Transverse colon (tissue), 4 donors: Measurements from ENCODE around the gene BTRC. TPM values are rescaled to one million over a fixed set of nuclear protein-coding genes. Genes with fewer than 3 reads are reported as not detected.

Experiments
- DNase-seq: peaks from one replicate; pipeline ENCODE4 v3.0.0-alpha.2; 2019
- H3K27ac ChIP-seq, 4 donors: fragments of 200-600 bp; sonication (generic); 2 replicates each; pipeline ENCODE4 v1.5.1; 2016 to 2018; ENCODE audit warnings: inconsistent platforms in 4 of 4
- H3K27me3 ChIP-seq: fragments of 200-600 bp; sonication (generic); 2 replicates; pipeline ENCODE4 v1.5.1; 2017; ENCODE audit warnings: inconsistent platforms
- H3K36me3 ChIP-seq, 4 donors: fragments of 200-600 bp; sonication (generic); 2 replicates each; pipeline ENCODE4 v1.5.1; 2017 to 2019; ENCODE audit warnings: inconsistent platforms in 4 of 4
- H3K4me1 ChIP-seq, 4 donors: fragments of 200-600 bp; sonication (generic); 2 replicates each; pipeline ENCODE4 v1.5.1; 2017 to 2020; ENCODE audit warnings: inconsistent platforms in 4 of 4
- H3K4me3 ChIP-seq, 4 donors: fragments of 200-600 bp; sonication (generic); 1 replicate in 1 of 4; 2 replicates in 3 of 4; pipeline versions ENCODE4 v1.5.1 to v1.6.1; 2017 to 2019; ENCODE audit warnings: inconsistent platforms in 4 of 4
- H3K9me3 ChIP-seq, 2 donors: fragments of 200-600 bp; sonication (generic); 2 replicates each; pipeline ENCODE4 v1.5.1; 2017 to 2019; ENCODE audit warnings: inconsistent platforms in 2 of 2
- CTCF ChIP-seq, 5 experiments: fragments of 200-600 bp in 3 of 5; fragments of 450-650 bp in 2 of 5; sonication (generic) in 3 of 5; IDR thresholded peaks; 1 replicate in 2 of 5; 2 replicates in 3 of 5; pipeline ENCODE4 v1.5.1; 2016 to 2017; ENCODE audit warnings: antibody characterized with exemption in 5 of 5, inconsistent platforms in 3 of 5, mild to moderate bottlenecking in 2 of 5, moderate library complexity in 1 of 5
- EP300 ChIP-seq: sonication (generic); formaldehyde crosslinking; IDR thresholded peaks from one replicate; pipeline ENCODE4 v1.6.1; 2017; ENCODE audit warnings: antibody characterized with exemption, low read depth
- POLR2A ChIP-seq: fragments of 450-650 bp; IDR thresholded peaks from one replicate; pipeline ENCODE4 v1.6.1; 2016; ENCODE audit warnings: antibody characterized with exemption, mild to moderate bottlenecking, moderate library complexity
- POLR2AphosphoS5 ChIP-seq, 3 donors: sonication (generic); formaldehyde crosslinking; IDR thresholded peaks; one replicate each; pipeline ENCODE4 v1.6.1; 2016; ENCODE audit warnings: antibody characterized with exemption in 3 of 3
- WGBS, 2 donors: methylation state at CpG; one replicate each; pipeline ENCODE4 v1.1.5; 2018; ENCODE audit warnings: low coverage in 1 of 2; 5-methylcytosine and 5-hydroxymethylcytosine counted together
- in situ Hi-C, 4 donors: fragments of 200-750 bp; cut with MboI; loops; one replicate each; pipeline versions ENCODE4 v1.15.0 to v1.15.1; 2017; ENCODE audit warnings: low sequenced_read_pairs in 3 of 4, low pct_ligation_motif_present in 1 of 4, low pct_unique_long_range_greater_than_20kb in 1 of 4
- intact Hi-C: fragments of 100-400 bp; cut with DNase I; formaldehyde crosslinking; loops from one replicate; pipeline ENCODE4 v1.15.1; 2023; ENCODE audit warnings: low total_unique reads
- total RNA-seq, 4 donors: library from RNA; depleted of rRNA; stranded (reverse); fragments of >200 nt; gene quantifications; one replicate each; pipeline ENCODE4 v1.1.0, GENCODE V29; 2016

Gene BTRC
- total RNA-seq, 4 donors from 2014 or later = 8.6 to 195 (median 32.0) TPM

- no peaks in the 10 kb centered on the region for H3K27me3 ChIP-seq
- H3K9me3 ChIP-seq = no peaks in the 10 kb centered on the region
- in situ Hi-C loops (no loop called here), intact Hi-C loops (no loop called here)
- WGBS, 2 donors = 79 to 90% methylated on average over 7 of the region's 7 CpGs
- H3K4me3 ChIP-seq = no peak overlapping the region
- no peaks in the 10 kb centered on the region for H3K4me1 ChIP-seq
- no peaks in the 10 kb centered on the region for H3K36me3 ChIP-seq
- H3K27ac ChIP-seq = no peak overlapping the region
- TF ChIP-seq CTCF (IDR thresholded peaks at IDR 0.05) (no peak), EP300 (no peak), POLR2A (no peak), POLR2AphosphoS5 (IDR thresholded peaks at IDR 0.05) (no peak)
- no peak for DNase-seq
Measured at GRCh38 chr10:101375076-101375475, 21.1 kb downstream of the BTRC start.

GRCh38 chr10:101379663-101380352 lies 25.8 kb downstream of the BTRC start:
- Histone ChIP-seq H3K27ac (no peak overlapping the region), H3K36me3 (no peaks in the 10 kb centered on the region), H3K9me3 (no peaks in the 10 kb centered on the region), H3K4me3 (no peak overlapping the region), H3K4me1 (no peaks in the 10 kb centered on the region), H3K27me3 (no peaks in the 10 kb centered on the region)
- in situ Hi-C loops (no loop called here), intact Hi-C loops (no loop called here)
- DNase-seq = no peak
- TF ChIP-seq CTCF (IDR thresholded peaks at IDR 0.05) = no peak
- TF ChIP-seq EP300 = no peak
- TF ChIP-seq POLR2A = no peak
- TF ChIP-seq POLR2AphosphoS5 (IDR thresholded peaks at IDR 0.05) = no peak
- WGBS, 2 donors = 45 to 55% methylated on average over 5 of the region's 5 CpGs

- Histone ChIP-seq H3K4me1 (no peaks in the 10 kb centered on the region), H3K36me3 (no peaks in the 10 kb centered on the region), H3K27me3 (no peaks in the 10 kb centered on the region), H3K9me3 (no peaks in the 10 kb centered on the region), H3K27ac (no peak overlapping the region), H3K4me3 (no peak overlapping the region)
- DNase-seq = no peak
- TF ChIP-seq CTCF (IDR thresholded peaks at IDR 0.05) (no peak), POLR2AphosphoS5 (IDR thresholded peaks at IDR 0.05) (no peak), EP300 (no peak)
- intact Hi-C loops (no loop called here), in situ Hi-C loops (no loop called here)
- WGBS, 2 donors = 82 to 88% methylated on average over 2 to 5 of the region's 5 CpGs
Measured at GRCh38 chr10:101380353-101381017, 26.5 kb downstream of the BTRC start.

GRCh38 chr10:101385866-101386658 lies 32.1 kb downstream of the BTRC start:
- Histone ChIP-seq H3K27me3 (no peaks in the 10 kb centered on the region), H3K4me1 (peaks cover 0 to 15% (median 3%) of the 10 kb centered on the region in 4 donors), H3K27ac (no peak overlapping the region), H3K36me3 (no peaks in the 10 kb centered on the region), H3K9me3 (no peaks in the 10 kb centered on the region), H3K4me3 (no peak overlapping the region)
- TF ChIP-seq POLR2A (no peak), EP300 (no peak), CTCF (IDR thresholded peaks at IDR 0.05) (no peak), POLR2AphosphoS5 (IDR thresholded peaks at IDR 0.05) (no peak)
- no peak for DNase-seq
- in situ Hi-C loops = no loop called here
- 100% methylated on average over 1 of the region's 1 CpG for WGBS, 2 donors
- intact Hi-C loops = no loop called here
